DND-41 (cell line): ENCODE data around the gene PAPPA.

ENCODE experiments used
- EZH2 ChIP-seq: IDR thresholded peaks from 3 replicates; pipeline ENCODE4 v1.6.1; 2012; ENCODE audit warnings: borderline replicate concordance, low read depth, mild to moderate bottlenecking, moderate library complexity, low read length, inconsistent platforms; ENCODE audit not compliant: severe bottlenecking
- TF ChIP-seq, protein P1 (sequence below): IDR thresholded peaks from 2 replicates; pipeline ENCODE4 v1.5.1; 2012; ENCODE audit warnings: borderline replicate concordance, low read length, moderate library complexity, mild to moderate bottlenecking; ENCODE audit not compliant: poor library complexity, severe bottlenecking; ENCODE audit errors: extremely low read depth

DNA sequence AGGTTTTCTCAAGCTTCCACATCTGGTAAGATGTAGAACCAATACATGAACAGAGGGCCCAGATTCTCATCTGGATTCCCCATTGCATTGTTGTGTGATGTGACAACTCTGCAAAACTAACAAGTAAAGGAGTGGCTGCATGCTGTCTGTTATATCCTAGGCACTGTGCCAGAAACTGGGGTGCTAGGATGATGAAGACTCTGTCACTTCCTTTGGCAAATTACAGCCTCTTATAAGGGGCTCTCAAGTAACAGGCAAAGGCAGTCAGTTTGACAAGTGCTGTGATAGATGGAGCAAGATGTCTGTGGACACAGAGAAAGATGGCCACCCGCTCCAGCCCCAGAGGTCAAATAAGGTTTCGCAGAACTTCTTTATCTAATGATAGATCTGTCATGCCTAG lies 115.7 kb downstream of the PAPPA start:
- TF ChIP-seq, protein P1, sequence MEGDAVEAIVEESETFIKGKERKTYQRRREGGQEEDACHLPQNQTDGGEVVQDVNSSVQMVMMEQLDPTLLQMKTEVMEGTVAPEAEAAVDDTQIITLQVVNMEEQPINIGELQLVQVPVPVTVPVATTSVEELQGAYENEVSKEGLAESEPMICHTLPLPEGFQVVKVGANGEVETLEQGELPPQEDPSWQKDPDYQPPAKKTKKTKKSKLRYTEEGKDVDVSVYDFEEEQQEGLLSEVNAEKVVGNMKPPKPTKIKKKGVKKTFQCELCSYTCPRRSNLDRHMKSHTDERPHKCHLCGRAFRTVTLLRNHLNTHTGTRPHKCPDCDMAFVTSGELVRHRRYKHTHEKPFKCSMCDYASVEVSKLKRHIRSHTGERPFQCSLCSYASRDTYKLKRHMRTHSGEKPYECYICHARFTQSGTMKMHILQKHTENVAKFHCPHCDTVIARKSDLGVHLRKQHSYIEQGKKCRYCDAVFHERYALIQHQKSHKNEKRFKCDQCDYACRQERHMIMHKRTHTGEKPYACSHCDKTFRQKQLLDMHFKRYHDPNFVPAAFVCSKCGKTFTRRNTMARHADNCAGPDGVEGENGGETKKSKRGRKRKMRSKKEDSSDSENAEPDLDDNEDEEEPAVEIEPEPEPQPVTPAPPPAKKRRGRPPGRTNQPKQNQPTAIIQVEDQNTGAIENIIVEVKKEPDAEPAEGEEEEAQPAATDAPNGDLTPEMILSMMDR: no peak
- TF ChIP-seq EZH2: no peak
